ENCODE data around the gene PGF.

DNA sequence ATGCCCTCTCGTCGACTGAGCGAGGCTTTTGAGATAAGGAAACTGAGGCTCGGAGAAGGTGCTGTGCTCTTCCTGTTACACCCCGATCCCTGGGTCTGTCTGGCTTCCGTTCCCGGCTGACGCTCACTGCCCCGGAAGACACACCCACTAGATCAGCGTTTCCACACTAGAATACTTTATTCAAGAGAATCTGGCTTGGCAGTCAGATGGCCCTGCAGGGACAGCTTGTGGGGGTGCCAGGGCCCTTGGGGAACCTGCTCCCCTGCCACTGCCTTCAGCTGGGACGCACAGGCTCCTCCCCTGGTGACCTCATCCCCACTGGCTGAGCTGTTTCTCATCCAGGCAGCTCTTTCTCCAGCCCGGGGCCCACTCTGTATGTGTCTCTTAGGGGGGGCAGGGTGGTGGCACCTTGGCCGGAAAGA is 13.7 kb downstream of the PGF start:
- no peak for TF ChIP-seq POLR2A (IDR thresholded peaks at IDR 0.05)
- TF ChIP-seq, protein P1, sequence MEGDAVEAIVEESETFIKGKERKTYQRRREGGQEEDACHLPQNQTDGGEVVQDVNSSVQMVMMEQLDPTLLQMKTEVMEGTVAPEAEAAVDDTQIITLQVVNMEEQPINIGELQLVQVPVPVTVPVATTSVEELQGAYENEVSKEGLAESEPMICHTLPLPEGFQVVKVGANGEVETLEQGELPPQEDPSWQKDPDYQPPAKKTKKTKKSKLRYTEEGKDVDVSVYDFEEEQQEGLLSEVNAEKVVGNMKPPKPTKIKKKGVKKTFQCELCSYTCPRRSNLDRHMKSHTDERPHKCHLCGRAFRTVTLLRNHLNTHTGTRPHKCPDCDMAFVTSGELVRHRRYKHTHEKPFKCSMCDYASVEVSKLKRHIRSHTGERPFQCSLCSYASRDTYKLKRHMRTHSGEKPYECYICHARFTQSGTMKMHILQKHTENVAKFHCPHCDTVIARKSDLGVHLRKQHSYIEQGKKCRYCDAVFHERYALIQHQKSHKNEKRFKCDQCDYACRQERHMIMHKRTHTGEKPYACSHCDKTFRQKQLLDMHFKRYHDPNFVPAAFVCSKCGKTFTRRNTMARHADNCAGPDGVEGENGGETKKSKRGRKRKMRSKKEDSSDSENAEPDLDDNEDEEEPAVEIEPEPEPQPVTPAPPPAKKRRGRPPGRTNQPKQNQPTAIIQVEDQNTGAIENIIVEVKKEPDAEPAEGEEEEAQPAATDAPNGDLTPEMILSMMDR (IDR thresholded peaks at IDR 0.05), result no peak

All from esophagus squamous epithelium (tissue), 4 donors.